GM12891 (cell line): ENCODE results near the gene CAMK1G.

Experiments
- POLR2A ChIP-seq: IDR thresholded peaks from 2 replicates; pipeline ENCODE4 v1.6.1; 2011; ENCODE audit warnings: low read depth, low read length, control low read depth
- POLR2AphosphoS5 ChIP-seq: IDR thresholded peaks from 2 replicates; pipeline ENCODE4 v1.6.1; 2011; ENCODE audit warnings: low read depth, low read length, control low read depth
- SPI1 ChIP-seq: IDR thresholded peaks from 2 replicates; pipeline ENCODE4 v1.6.1; 2011; ENCODE audit warnings: low read depth, low read length, control low read depth

GRCh38 chr1:209655411-209656231 is 72.1 kb downstream of the CAMK1G start:
- TF ChIP-seq POLR2AphosphoS5, result no peak
- TF ChIP-seq POLR2A, result no peak
- no peak for TF ChIP-seq SPI1
